K562 (cell line): ENCODE data around the gene MYL12B. TPM values are rescaled to one million over a fixed set of nuclear protein-coding genes. Genes with fewer than 3 reads are reported as not detected.

ENCODE experiments used
- ATAC-seq: fragments of 200-7000 bp; cut with Tn5 transposase; 3 replicates; pipeline ENCODE4 v1.9.1; 2020; ENCODE audit warnings: moderate library complexity
- BruUV-seq: library from RNA; stranded (reverse); fragments of 400-500 nt; replicated peaks from 2 replicates; lab custom pipeline; 2021; lab: Mats Ljungman, UMichigan
- CTCF ChIA-PET: fragments of 300-600 bp; formaldehyde crosslinking; extraction: SDS; loops from one replicate; lab custom pipeline; 2021; ENCODE audit warnings: low intra/inter-chr PET ratio; lab: Yijun Ruan, JAX
- POLR2A ChIA-PET: fragments of 300-600, 350-650 bp; sonication (Branson Sonifier 250); formaldehyde crosslinking; extraction: SDS; loops from one replicate; lab custom pipeline; 2021; ENCODE audit warnings: antibody characterized with exemption, inconsistent platforms; lab: Yijun Ruan, JAX
- DNase-seq, 4 experiments: peaks; one replicate each; pipeline versions ENCODE4 v3.0.0 to v3.0.0-alpha.2; 2011 to 2018; ENCODE audit warnings: low spot score in 3 of 4, mixed read lengths in 3 of 4; ENCODE audit errors: extremely low read depth in 1 of 4
- FAIRE-seq: peaks from 2 replicates; lab custom pipeline; 2011; peaks lifted over from hg19 to GRCh38; lab: Jason Lieb, UNC
- H2AFZ ChIP-seq: 2 replicates; pipeline ENCODE4 v1.6.0; 2011; ENCODE audit warnings: low read depth, low read length, control low read depth, inconsistent platforms
- H3K27ac ChIP-seq: fragments of 200-600 bp; 3 replicates; pipeline ENCODE4 v1.8.0; 2011; ENCODE audit warnings: low read depth, mild to moderate bottlenecking, control low read depth, inconsistent platforms, low read length, moderate library complexity, mixed read lengths; ENCODE audit errors: extremely low read depth
- H3K27me3 ChIP-seq, 2 experiments: fragments of 300-600 bp in 1 of 2; 2 replicates in 1 of 2; 3 replicates in 1 of 2; pipeline versions ENCODE4 v1.6.0 to v1.8.0; 2011; ENCODE audit warnings: inconsistent platforms in 2 of 2, low read length in 2 of 2, mild to moderate bottlenecking in 1 of 2, mixed read lengths in 1 of 2, moderate library complexity in 1 of 2; ENCODE audit not compliant: control insufficient read depth in 2 of 2, insufficient read depth in 2 of 2
- H3K36me3 ChIP-seq: fragments of 300-600 bp; 3 replicates; pipeline ENCODE4 v1.8.0; 2011; ENCODE audit warnings: mild to moderate bottlenecking, low read length, inconsistent platforms; ENCODE audit not compliant: control insufficient read depth, insufficient read depth
- H3K4me1 ChIP-seq, 2 experiments: fragments of 200-600 bp in 1 of 2; replicated peaks in 1 of 2; 2 replicates in 1 of 2; 3 replicates in 1 of 2; pipeline versions ENCODE4 v1.5.1 to v1.8.0; 2011; ENCODE audit warnings: inconsistent platforms in 2 of 2, low read length in 2 of 2, mild to moderate bottlenecking in 1 of 2, mixed read lengths in 1 of 2, moderate library complexity in 1 of 2; ENCODE audit not compliant: control insufficient read depth in 2 of 2, insufficient read depth in 2 of 2
- H3K4me2 ChIP-seq: 2 replicates; pipeline ENCODE4 v1.6.1; 2011; ENCODE audit warnings: low read length, control low read depth, inconsistent platforms, mixed read lengths; ENCODE audit not compliant: insufficient read depth
- H3K4me3 ChIP-seq: fragments of 200-600 bp; sonication (generic), shearing (Covaris generic); 2 replicates; pipeline ENCODE4 v1.5.1; 2016; ENCODE audit warnings: control low read depth, inconsistent platforms
- H3K79me2 ChIP-seq: fragments of 200-600 bp; 3 replicates; pipeline ENCODE4 v1.8.0; 2011; ENCODE audit warnings: low read length, inconsistent platforms; ENCODE audit not compliant: control insufficient read depth, insufficient read depth
- H3K9ac ChIP-seq, 2 experiments: 2 replicates each; pipeline versions ENCODE4 v1.6.0 to v1.6.1; 2011; ENCODE audit warnings: low read depth in 2 of 2, low read length in 2 of 2, control low read depth in 1 of 2, inconsistent platforms in 1 of 2, mild to moderate bottlenecking in 1 of 2, mixed read lengths in 1 of 2; ENCODE audit not compliant: insufficient read depth in 1 of 2
- H3K9me1 ChIP-seq: one replicate; pipeline ENCODE4 v1.6.0; 2011; ENCODE audit warnings: inconsistent platforms, mild to moderate bottlenecking, low read length, moderate library complexity; ENCODE audit not compliant: control insufficient read depth, insufficient read depth
- H3K9me3 ChIP-seq: replicated peaks from 2 replicates; pipeline ENCODE4 v1.5.1; 2011; ENCODE audit warnings: low read depth, low read length, inconsistent platforms; ENCODE audit not compliant: control insufficient read depth, insufficient read depth
- H4K20me1 ChIP-seq: replicated peaks from 2 replicates; pipeline ENCODE4 v1.6.1; 2011; ENCODE audit warnings: low read length, inconsistent platforms, mixed read lengths; ENCODE audit not compliant: control insufficient read depth, insufficient read depth
- ARID2 ChIP-seq: fragments of 450-650 bp; IDR thresholded peaks from 2 replicates; pipeline ENCODE4 v1.6.1; 2017; ENCODE audit warnings: antibody characterized with exemption, mild to moderate bottlenecking
- ESRRB ChIP-seq: fragments of 250-450 bp; sonication (Bioruptor Pico); IDR thresholded peaks from 2 replicates; pipeline ENCODE4 v1.5.0; 2020; ENCODE audit warnings: mild to moderate bottlenecking, moderate library complexity, borderline replicate concordance
- HDAC3 ChIP-seq: fragments of 450-650 bp; IDR thresholded peaks from 2 replicates; pipeline ENCODE4 v1.6.1; 2018; ENCODE audit warnings: borderline replicate concordance, mild to moderate bottlenecking, moderate library complexity; ENCODE audit not compliant: partially characterized antibody
- JUND ChIP-seq, 2 experiments: IDR thresholded peaks; 2 replicates in 1 of 2; 3 replicates in 1 of 2; pipeline ENCODE4 v1.6.1; 2011; ENCODE audit warnings: borderline replicate concordance in 2 of 2, low read depth in 2 of 2, low read length in 2 of 2, improper control_type of control experiment in 1 of 2, missing biosample characterization in 1 of 2, missing genetic modification characterization in 1 of 2, missing genetic modification reagents in 1 of 2
- KDM2B ChIP-seq: fragments of 250-450 bp; sonication (Bioruptor Pico); IDR thresholded peaks from 2 replicates; pipeline ENCODE4 v1.8.0; 2021; ENCODE audit warnings: mild to moderate bottlenecking, moderate library complexity
- KDM5B ChIP-seq: fragments of 200-600 bp; sonication (generic); IDR thresholded peaks from 2 replicates; pipeline ENCODE4 v1.6.1; 2012; ENCODE audit warnings: low read depth, mild to moderate bottlenecking, moderate library complexity, low read length, control low read depth, inconsistent platforms; ENCODE audit not compliant: insufficient replicate concordance
- KHSRP ChIP-seq: fragments of 450-650 bp; IDR thresholded peaks from 2 replicates; pipeline ENCODE4 v1.6.1; 2017
- NFXL1 ChIP-seq: fragments of 450-650 bp; formaldehyde crosslinking; IDR thresholded peaks from 2 replicates; pipeline ENCODE4 v1.4.0; 2021; ENCODE audit warnings: mild to moderate bottlenecking
- PHF21A ChIP-seq: fragments of 450-650 bp; IDR thresholded peaks from 2 replicates; pipeline ENCODE4 v1.6.1; 2017; ENCODE audit warnings: low read depth, borderline replicate concordance
- PML ChIP-seq: IDR thresholded peaks from 2 replicates; pipeline ENCODE4 v1.6.1; 2012; ENCODE audit warnings: low read length, inconsistent platforms
- POLR2A ChIP-seq: fragments of 450-650 bp; conservative IDR thresholded peaks from 2 replicates; pipeline ENCODE4 v1.6.1; 2016
- POLR2AphosphoS2 ChIP-seq: IDR thresholded peaks from 2 replicates; pipeline ENCODE4 v1.6.1; 2012; ENCODE audit warnings: low read length, improper control_type of control experiment
- POLR2B ChIP-seq: fragments of 450-650 bp; IDR thresholded peaks from 2 replicates; pipeline ENCODE4 v1.6.1; 2018; ENCODE audit warnings: low read depth; ENCODE audit not compliant: partially characterized antibody
- SMARCA4 ChIP-seq: fragments of 450-650 bp; IDR thresholded peaks from 2 replicates; pipeline ENCODE4 v1.6.1; 2016
- ZNF253 ChIP-seq: fragments of 250-450 bp; sonication (Bioruptor Pico); conservative IDR thresholded peaks from 2 replicates; pipeline ENCODE4 v1.6.1; 2021; ENCODE audit warnings: mild to moderate bottlenecking
- WGBS: fragments of 100-300 bp; shearing (Covaris generic); methylation state at CpG from one replicate; pipeline ENCODE4 v1.1.6; 2016; ENCODE audit warnings: low coverage, mixed read lengths; ENCODE audit not compliant: insufficient coverage; ENCODE audit errors: missing lambda C conversion rate; 5-methylcytosine and 5-hydroxymethylcytosine counted together
- in situ Hi-C: fragments of 300-500 bp; cut with MboI; formaldehyde crosslinking; loops from 4 replicates; pipeline ENCODE4 v1.15.0; 2018; ENCODE audit warnings: inconsistent platforms, mixed read lengths
- intact Hi-C: fragments of 100-400 bp; cut with micrococcal nuclease; formaldehyde crosslinking; loops from 2 replicates; pipeline ENCODE4 v1.14.2; 2022
- polyA plus RNA-seq, 8 experiments: library from polyadenylated mRNA; depleted of rRNA in 4 of 8; stranded (reverse) in 5 of 8; unstranded in 3 of 8; fragments of >200 nt; fragmentation: Nextera tagmentation in 2 of 8; fragmentation: Illumina TruSeq in 1 of 8; extraction: Ambion mirVana in 2 of 8; extraction: Trizol in 1 of 8; gene quantifications; 2 replicates each; pipeline versions ENCODE4 v1.2.1 to v1.2.3, GENCODE V29; 2011 to 2014; ENCODE audit warnings: inconsistent platforms in 1 of 8, missing spikeins in 1 of 8
- total RNA-seq, 7 experiments: library from RNA; depleted of rRNA in 6 of 7; stranded (reverse); fragments of >200 nt in 6 of 7; fragmentation: Illumina TruSeq in 2 of 7; extraction: Trizol in 2 of 7; gene quantifications; 2 replicates each; pipeline versions ENCODE4 v1.2.1 to v1.2.3, GENCODE V29; 2011 to 2021; ENCODE audit warnings: low replicate concordance in 1 of 7
- TF ChIP-seq, protein P1 (sequence below): fragments of 250-450 bp; sonication (Bioruptor Pico); IDR thresholded peaks from 2 replicates; pipeline ENCODE4 v1.4.0; 2020
- TF ChIP-seq, protein P2 (sequence below): sonication (generic); formaldehyde crosslinking; IDR thresholded peaks from 2 replicates; pipeline ENCODE4 v1.8.0; 2022; ENCODE audit warnings: mild to moderate bottlenecking, missing genetic modification reagents
- TF ChIP-seq, protein P3 (sequence below): fragments of 450-650 bp; formaldehyde crosslinking; IDR thresholded peaks from 2 replicates; pipeline ENCODE4 v1.4.0; 2022; ENCODE audit warnings: missing genetic modification characterization

MYL12B gene
- total and polyA plus RNA-seq, 9 of the 15 experiments (the other 6 are each of a cell fraction or from before 2014, with no cell fraction given): 220 to 995 (median 463) TPM

DNA sequence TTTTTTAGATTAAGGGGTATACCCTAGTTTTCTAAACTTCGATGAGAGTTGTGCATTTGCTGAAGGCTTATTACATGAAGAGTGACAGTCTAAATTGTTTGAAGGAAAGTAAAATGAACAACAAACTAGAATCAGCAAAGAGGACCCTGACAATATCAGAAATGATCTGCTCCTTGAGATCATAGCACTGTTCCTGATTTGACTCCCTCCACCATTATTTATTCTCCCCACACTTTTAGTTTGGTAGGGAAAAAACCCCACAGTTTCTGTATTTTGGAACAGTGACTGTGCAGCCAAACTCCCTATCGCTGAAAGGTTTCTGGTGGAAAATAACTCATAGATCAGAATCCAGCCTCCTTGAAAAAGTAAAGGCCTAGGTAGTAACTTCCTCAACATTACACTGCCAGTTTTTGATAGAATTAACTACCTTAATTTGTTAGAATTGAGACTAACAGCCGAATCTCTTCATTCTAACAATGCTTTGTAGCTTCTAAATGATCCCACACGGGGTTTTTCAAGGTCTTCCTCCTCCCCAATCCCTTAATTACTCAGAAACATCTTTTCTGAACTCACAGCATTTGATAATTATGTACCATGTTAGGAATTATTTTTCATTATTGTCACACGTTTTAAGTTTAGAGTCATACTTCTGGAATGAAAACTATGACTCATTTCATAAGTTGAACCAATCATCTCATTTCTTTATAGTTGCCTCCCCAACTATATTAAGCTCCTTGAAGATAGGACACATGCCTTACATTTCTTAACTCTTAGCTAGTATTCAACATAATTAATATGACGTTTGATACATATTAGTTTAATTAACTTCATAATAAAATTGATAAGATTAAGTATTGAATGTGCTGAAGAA lies 11.5 kb upstream of the MYL12B start:
- no peak overlapping the region for H2AFZ ChIP-seq
- H3K79me2 ChIP-seq: peaks cover 78% of the 10 kb centered on the region
- POLR2A ChIA-PET: interaction anchor here (0.5 to 3.2 kb wide), 8 partner anchors 10 to 368 kb away, joined by 3 to 26 read pairs (median 3); partner anchors contain the start of gene MYL12B
- peak overlapping the region in 1 of 2 experiments; percentile 99; a peak in 2 of 4 replicates for H3K9ac ChIP-seq
- in situ Hi-C loops (no loop called here), intact Hi-C loops (no loop called here)
- H3K36me3 ChIP-seq: peaks cover 67% of the 10 kb centered on the region
- peaks cover 3 to 9% of the 10 kb centered on the region in 2 experiments; a peak in 2 of 5 replicates for H3K4me1 ChIP-seq
- H4K20me1 ChIP-seq: peaks cover 14% of the 10 kb centered on the region; the same call in 1 of the 2 replicates
- H3K4me3 ChIP-seq: peak overlapping the region; percentile 2; the same call in 1 of the 2 replicates
- whole genome bisulfite sequencing: 28% methylated on average over 6 of the region's 6 CpGs
- no peaks in the 10 kb centered on the region for H3K9me3 ChIP-seq
- TSS peak; percentile 3 for BruUV-seq
- H3K4me2 ChIP-seq: peak overlapping the region; percentile 57
- H3K9me1 ChIP-seq: no peaks in the 10 kb centered on the region
- ATAC-seq (no peak), FAIRE-seq (no peak), DNase-seq (peak in 1 of 4 experiments; percentile 32)
- peak overlapping the region; percentile 29; the same call in 2 of the 3 replicates for H3K27ac ChIP-seq
- CTCF ChIA-PET: interaction anchor here (0.7 to 0.8 kb wide), 2 partner anchors 416 to 615 kb away, joined by 3 read pairs; no protein-coding TSS in a partner anchor
- no peaks in the 10 kb centered on the region for H3K27me3 ChIP-seq
- TF ChIP-seq KDM2B: no peak
- TF ChIP-seq POLR2AphosphoS2: peak; percentile 72; the same call in 1 of the 2 replicates
- TF ChIP-seq HDAC3: no peak
- TF ChIP-seq SMARCA4: peak; percentile 37; the same call in 1 of the 2 replicates
- TF ChIP-seq POLR2A: peak; percentile 77
- TF ChIP-seq, protein P1, sequence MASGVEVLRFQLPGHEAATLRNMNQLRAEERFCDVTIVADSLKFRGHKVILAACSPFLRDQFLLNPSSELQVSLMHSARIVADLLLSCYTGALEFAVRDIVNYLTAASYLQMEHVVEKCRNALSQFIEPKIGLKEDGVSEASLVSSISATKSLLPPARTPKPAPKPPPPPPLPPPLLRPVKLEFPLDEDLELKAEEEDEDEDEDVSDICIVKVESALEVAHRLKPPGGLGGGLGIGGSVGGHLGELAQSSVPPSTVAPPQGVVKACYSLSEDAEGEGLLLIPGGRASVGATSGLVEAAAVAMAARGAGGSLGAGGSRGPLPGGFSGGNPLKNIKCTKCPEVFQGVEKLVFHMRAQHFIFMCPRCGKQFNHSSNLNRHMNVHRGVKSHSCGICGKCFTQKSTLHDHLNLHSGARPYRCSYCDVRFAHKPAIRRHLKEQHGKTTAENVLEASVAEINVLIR (CRISPR knock-in tag): no peak
- no peak for TF ChIP-seq PHF21A
- TF ChIP-seq KDM5B: peak; percentile 43
- TF ChIP-seq KHSRP: 0 out of 2 replicates have a peak, but pooled peaks have one; percentile 14
- TF ChIP-seq, protein P2, sequence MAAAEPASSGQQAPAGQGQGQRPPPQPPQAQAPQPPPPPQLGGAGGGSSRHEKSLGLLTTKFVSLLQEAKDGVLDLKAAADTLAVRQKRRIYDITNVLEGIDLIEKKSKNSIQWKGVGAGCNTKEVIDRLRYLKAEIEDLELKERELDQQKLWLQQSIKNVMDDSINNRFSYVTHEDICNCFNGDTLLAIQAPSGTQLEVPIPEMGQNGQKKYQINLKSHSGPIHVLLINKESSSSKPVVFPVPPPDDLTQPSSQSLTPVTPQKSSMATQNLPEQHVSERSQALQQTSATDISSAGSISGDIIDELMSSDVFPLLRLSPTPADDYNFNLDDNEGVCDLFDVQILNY (CRISPR knock-in tag): 0 out of 2 replicates have a peak, but pooled peaks have one; percentile 23
- 0 out of 2 replicates have a peak, but pooled peaks have one; percentile 59 for TF ChIP-seq ARID2
- TF ChIP-seq PML: peak; percentile 34; the same call in 1 of the 2 replicates
- no peak; the same call in 1 of the 2 replicates for TF ChIP-seq ZNF253 (CRISPR knock-in tag)
- TF ChIP-seq NFXL1 (CRISPR knock-in tag): peak; percentile 58; the same call in 1 of the 2 replicates
- TF ChIP-seq, protein P3, sequence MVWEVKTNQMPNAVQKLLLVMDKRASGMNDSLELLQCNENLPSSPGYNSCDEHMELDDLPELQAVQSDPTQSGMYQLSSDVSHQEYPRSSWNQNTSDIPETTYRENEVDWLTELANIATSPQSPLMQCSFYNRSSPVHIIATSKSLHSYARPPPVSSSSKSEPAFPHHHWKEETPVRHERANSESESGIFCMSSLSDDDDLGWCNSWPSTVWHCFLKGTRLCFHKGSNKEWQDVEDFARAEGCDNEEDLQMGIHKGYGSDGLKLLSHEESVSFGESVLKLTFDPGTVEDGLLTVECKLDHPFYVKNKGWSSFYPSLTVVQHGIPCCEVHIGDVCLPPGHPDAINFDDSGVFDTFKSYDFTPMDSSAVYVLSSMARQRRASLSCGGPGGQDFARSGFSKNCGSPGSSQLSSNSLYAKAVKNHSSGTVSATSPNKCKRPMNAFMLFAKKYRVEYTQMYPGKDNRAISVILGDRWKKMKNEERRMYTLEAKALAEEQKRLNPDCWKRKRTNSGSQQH (CRISPR knock-in tag): peak; percentile 60; the same call in 1 of the 2 replicates
- peak; percentile 60 for TF ChIP-seq JUND (IDR thresholded peaks at IDR 0.05; ENCODE audit: borderline replicate concordance, low read depth, low read length)
- TF ChIP-seq JUND (tag; IDR thresholded peaks at IDR 0.05; ENCODE audit: borderline replicate concordance, low read depth, low read length): peak; percentile 49; the same call in 1 of the 3 replicates
- TF ChIP-seq POLR2B: peak; percentile 73
- peak; percentile 12; the same call in 1 of the 2 replicates for TF ChIP-seq ESRRB (CRISPR knock-in tag)
